ENCODE data around the gene ASIC5.

- TF ChIP-seq, protein P1, sequence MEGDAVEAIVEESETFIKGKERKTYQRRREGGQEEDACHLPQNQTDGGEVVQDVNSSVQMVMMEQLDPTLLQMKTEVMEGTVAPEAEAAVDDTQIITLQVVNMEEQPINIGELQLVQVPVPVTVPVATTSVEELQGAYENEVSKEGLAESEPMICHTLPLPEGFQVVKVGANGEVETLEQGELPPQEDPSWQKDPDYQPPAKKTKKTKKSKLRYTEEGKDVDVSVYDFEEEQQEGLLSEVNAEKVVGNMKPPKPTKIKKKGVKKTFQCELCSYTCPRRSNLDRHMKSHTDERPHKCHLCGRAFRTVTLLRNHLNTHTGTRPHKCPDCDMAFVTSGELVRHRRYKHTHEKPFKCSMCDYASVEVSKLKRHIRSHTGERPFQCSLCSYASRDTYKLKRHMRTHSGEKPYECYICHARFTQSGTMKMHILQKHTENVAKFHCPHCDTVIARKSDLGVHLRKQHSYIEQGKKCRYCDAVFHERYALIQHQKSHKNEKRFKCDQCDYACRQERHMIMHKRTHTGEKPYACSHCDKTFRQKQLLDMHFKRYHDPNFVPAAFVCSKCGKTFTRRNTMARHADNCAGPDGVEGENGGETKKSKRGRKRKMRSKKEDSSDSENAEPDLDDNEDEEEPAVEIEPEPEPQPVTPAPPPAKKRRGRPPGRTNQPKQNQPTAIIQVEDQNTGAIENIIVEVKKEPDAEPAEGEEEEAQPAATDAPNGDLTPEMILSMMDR (IDR thresholded peaks at IDR 0.05), result no peak
- no peak for TF ChIP-seq ZFX (IDR thresholded peaks at IDR 0.05; ENCODE audit: borderline replicate concordance)
Observed at GRCh38 chr4:155911905-155912304, 45.8 kb upstream of the ASIC5 start.
